Right cardiac atrium (tissue), 5 donors: Measurements from ENCODE around the gene ABI3. TPM values are rescaled to one million over a fixed set of nuclear protein-coding genes. Genes with fewer than 3 reads are reported as not detected.
A peak's percentile ranks its signal among the peaks of the same experiment; 100 is the strongest.

Source experiments
- ATAC-seq, 2 donors: fragments of 200-7000 bp; cut with Tn5 transposase; one replicate each; pipeline versions ENCODE4 v1.8.0 to v1.9.1; 2020; ENCODE audit warnings: moderate library complexity in 2 of 2, mild to moderate bottlenecking in 1 of 2
- DNase-seq, 3 donors: peaks; one replicate each; pipeline ENCODE4 v3.0.0-alpha.2; 2020
- H3K27ac ChIP-seq: one replicate; pipeline ENCODE4 v1.5.1; 2013; ENCODE audit warnings: mild to moderate bottlenecking, low read length, control low read depth, moderate library complexity
- H3K27me3 ChIP-seq: one replicate; pipeline ENCODE4 v1.6.1; 2013; ENCODE audit not compliant: control insufficient read depth, insufficient read depth
- H3K4me1 ChIP-seq: one replicate; pipeline ENCODE4 v1.6.1; 2013; ENCODE audit warnings: low read length; ENCODE audit not compliant: control insufficient read depth, insufficient read depth
- H3K4me3 ChIP-seq: one replicate; pipeline ENCODE4 v1.5.1; 2013; ENCODE audit warnings: low read length, control low read depth
- H3K9me3 ChIP-seq: one replicate; pipeline ENCODE4 v1.6.1; 2013; ENCODE audit warnings: low read length; ENCODE audit not compliant: control insufficient read depth
- WGBS: extraction: QIAGEN DNeasy Blood & Tissue Kit; methylation state at CpG from one replicate; pipeline ENCODE4 v1.1.7; 2013; 5-methylcytosine and 5-hydroxymethylcytosine counted together
- intact Hi-C, 4 donors: fragments of 100-400 bp; cut with DNase I; formaldehyde crosslinking; loops; one replicate each; pipeline versions ENCODE4 v1.11.0 to v1.14.0; 2022 to 2023
- polyA plus RNA-seq: library from polyadenylated mRNA; stranded (reverse); fragments of 200-250 nt; gene quantifications from one replicate; pipeline ENCODE4 v1.2.3, GENCODE V29; 2013
- total RNA-seq, 4 donors: library from RNA; stranded (reverse); fragmentation: NEBNext Ultra II Directional; extraction: Animal tissue kit (Norgen Biotek cat#: 25700); gene quantifications; one replicate each; pipeline ENCODE4 v1.2.1, GENCODE V29; 2021
- donor health status: healthy with polysubstance abuse.
- donor health status: DM: no; HTN: yes; CAD: no.
- donor health status: DM: no; HTN: no; CAD: no.
- donor health status: DM: no; HTN: yes; CAD: no; lungs with severe emphysema.
- donor health status: DM: yes; HTN: yes; CAD: no.

Gene ABI3
- total and polyA plus RNA-seq, 5 donors: 4.6 to 11.4 (median 7.4) TPM

- DNase-seq (no peak), ATAC-seq (no peak)
- 74% methylated on average over 3 of the region's 3 CpGs for WGBS
- no peak overlapping the region for H3K4me3 ChIP-seq
- intact Hi-C loops: loop anchor here in 2 of 4 donors (5.0 to 10.0 kb wide), 3 partner anchors 35 to 68 kb away; no protein-coding TSS in a partner anchor
- H3K4me1 ChIP-seq: no peaks in the 10 kb centered on the region
- no peaks in the 10 kb centered on the region for H3K27me3 ChIP-seq
- H3K9me3 ChIP-seq: no peaks in the 10 kb centered on the region
- no peak overlapping the region for H3K27ac ChIP-seq
Observed at GRCh38 chr17:49226771-49227435, 16.4 kb downstream of the ABI3 start.

- intact Hi-C loops: loop anchor here in 2 of 4 donors (5.0 to 10.0 kb wide), 3 partner anchors 35 to 67 kb away; no protein-coding TSS in a partner anchor
- Histone ChIP-seq H3K4me3 (no peak overlapping the region), H3K27ac (no peak overlapping the region), H3K9me3 (no peaks in the 10 kb centered on the region), H3K27me3 (no peaks in the 10 kb centered on the region), H3K4me1 (no peaks in the 10 kb centered on the region)
- WGBS: 20% methylated on average over 5 of the region's 5 CpGs
- ATAC-seq (peak; percentile 30 to 33), DNase-seq (peak; percentile 75 to 86 (median 86))
Observed at GRCh38 chr17:49227436-49228261, 17.1 kb downstream of the ABI3 start.

DNA sequence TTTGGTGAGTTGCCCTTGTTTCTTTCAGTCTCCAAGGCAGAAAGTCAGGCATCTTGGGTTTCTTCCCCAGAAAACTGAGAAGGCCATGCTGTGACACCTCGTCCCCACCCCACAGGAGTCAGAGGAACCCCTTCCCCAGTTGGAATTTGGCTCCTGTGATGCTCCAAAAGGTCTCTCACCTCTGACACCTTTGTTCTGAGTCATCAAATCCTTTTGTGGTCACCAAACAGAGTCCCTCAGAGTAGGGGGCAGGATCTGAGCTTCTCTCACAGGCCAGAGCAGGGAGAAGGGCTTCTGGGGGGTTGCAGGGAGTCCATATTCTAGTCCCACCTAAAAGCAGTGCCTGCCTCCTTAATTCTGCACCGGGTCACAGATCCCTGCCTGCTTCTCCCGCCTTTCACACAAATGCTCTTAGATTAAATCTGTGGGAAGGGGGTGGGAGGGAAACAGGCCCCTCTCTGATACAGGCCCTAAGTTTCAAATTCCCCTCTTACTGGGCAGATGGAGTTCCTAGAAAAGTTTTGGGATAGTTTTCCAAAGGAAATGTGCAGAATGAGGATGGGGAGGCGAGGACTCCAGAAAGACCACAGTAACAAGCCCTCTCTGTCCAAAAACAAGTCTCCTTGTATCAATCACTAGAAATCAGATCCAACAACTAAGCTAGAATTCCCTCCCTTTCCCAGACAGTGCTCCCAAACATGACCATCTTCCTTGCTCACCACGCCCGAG is 18.7 kb downstream of the ABI3 start:
- Histone ChIP-seq H3K27ac (no peak overlapping the region), H3K4me3 (peak overlapping the region; percentile 63), H3K4me1 (no peaks in the 10 kb centered on the region), H3K9me3 (no peaks in the 10 kb centered on the region), H3K27me3 (no peaks in the 10 kb centered on the region)
- no peak for ATAC-seq
- no peak for DNase-seq
- intact Hi-C loops: loop anchor here in 2 of 4 donors (5.0 to 10.0 kb wide), 3 partner anchors 37 to 66 kb away; no protein-coding TSS in a partner anchor
- 58% methylated on average over 6 of the region's 6 CpGs for WGBS

DNA sequence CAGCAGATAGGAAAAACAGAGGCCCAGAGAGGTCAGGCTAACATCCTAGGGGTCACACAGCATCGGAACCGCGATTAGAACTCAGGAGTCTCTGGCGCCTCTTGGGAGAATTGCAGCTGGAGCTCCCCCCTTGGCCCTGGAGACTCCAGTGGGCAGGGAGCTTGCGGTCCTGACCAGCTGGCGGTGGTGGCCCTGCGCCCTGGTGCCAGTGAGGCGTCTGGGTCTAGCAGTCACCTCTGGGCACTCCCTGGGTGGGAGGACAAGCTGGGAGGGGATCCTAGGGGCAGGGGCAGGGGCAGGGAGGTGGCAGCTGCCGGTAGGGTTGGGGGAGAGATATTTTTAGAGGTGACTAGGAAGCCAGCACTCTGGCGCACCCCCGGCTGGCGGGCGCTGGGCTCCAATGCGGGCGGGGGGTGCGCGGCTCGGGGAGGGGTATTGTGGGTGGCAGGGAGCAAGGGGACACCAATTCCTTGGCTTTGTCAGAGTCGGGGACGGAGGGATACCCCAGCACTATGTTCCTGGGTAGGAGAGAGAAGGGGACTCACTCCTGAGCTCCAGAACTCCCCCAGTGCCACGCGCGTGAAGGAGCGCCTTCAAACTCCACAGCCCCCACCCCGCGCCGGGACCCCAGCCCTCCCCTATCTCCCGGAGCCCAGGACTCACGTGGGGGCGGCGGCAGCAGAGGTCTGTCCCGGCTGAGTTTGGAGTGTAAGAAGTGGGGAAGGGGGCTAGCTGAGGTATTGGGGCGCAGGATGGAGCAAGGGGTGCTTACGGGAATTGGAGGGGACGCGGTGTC is 19.5 kb downstream of the ABI3 start:
- 7% methylated on average over 36 of the region's 36 CpGs for WGBS
- H3K4me3 ChIP-seq: peak overlapping the region; percentile 63
- no peaks in the 10 kb centered on the region for H3K27me3 ChIP-seq
- peak; percentile 9 to 12 for ATAC-seq
- H3K9me3 ChIP-seq: no peaks in the 10 kb centered on the region
- no peaks in the 10 kb centered on the region for H3K4me1 ChIP-seq
- H3K27ac ChIP-seq: no peak overlapping the region
- intact Hi-C loops: loop anchor here in 2 of 4 donors (5.0 to 10.0 kb wide), 3 partner anchors 38 to 65 kb away; no protein-coding TSS in a partner anchor
- peak in 2 of 3 donors; percentile 60 to 64 for DNase-seq

DNA sequence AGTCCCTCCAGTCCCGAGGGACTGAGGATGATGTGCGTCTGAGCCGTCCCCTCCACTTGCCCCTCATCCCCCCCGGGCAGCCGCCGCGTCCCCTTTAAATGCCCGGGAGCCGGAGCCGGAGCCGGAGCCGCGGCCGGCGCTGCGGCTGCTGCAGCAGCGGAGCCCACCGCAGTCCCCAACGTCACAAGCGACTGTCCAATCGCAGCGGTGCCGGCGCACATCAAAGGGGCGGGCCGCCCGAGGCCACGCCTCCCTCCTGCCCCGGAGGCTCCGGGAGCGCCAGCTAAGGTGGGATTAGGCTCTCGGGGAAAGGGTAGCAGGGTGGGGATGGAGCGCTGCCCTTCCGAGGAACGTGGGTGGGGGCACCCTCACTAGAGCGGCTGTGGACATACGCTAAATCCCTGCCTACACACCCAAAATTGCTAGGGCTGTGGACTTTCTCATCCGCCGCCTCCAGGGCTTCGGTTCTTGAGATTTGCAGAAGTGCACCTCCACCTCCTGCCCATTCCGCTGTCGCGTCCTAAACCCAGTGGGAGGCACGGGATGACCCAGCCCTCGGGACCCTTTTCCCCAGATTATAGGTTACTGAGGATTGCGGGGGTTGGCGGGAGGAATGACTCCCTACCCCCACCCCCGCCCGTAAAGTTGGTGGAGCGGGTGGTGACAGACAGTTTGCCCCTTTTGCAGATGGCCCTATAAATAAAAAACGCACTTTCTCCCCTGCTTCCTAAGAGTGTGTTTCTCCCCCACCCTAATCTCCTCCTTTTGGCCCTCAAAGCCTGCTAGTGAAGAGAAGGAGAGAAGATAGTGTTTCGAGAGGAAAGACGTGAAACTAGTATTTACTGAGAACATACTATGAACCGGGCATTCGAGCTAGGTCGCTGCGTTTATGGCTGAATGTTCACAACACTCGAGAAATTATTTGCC is 20.4 kb downstream of the ABI3 start, which contains the start of gene PHOSPHO1:
TSS of gene PHOSPHO1 (minus strand) at position 152 of the 927 bp plus-strand sequence. CDS start 4,096 bp downstream, outside the sequence.
- ATAC-seq: peak; percentile 94 to 96
- Histone ChIP-seq H3K27ac (no peak within 1 kb of the TSS), H3K4me1 (no peaks in the 10 kb centered on the region), H3K9me3 (no peaks in the 10 kb centered on the region), H3K4me3 (peak within 1 kb of the TSS; percentile 63), H3K27me3 (no peaks in the 10 kb centered on the region)
- peak; percentile 89 to 95 (median 94) for DNase-seq
- 4% methylated on average over 58 of the region's 58 CpGs for WGBS
- intact Hi-C loops: no loop called here

DNA sequence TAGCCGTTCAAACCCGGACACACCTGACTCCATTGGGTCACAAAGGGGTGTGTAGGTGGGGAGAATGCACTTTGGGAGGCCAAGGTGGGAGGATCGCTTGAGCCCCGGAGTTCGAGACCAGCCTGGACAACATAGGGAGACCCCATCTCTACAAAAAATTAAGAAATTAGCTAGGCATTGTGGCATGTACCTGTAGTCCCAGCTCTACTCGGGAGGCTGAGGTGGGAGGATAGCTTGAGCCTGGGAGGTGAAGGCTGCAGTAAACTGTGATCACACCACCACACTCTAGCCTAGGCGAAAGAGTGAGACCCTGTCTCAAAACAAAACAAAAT is 21.0 kb downstream of the ABI3 start:
- no peaks in the 10 kb centered on the region for H3K9me3 ChIP-seq
- H3K4me1 ChIP-seq: no peaks in the 10 kb centered on the region
- intact Hi-C loops: no loop called here
- H3K27me3 ChIP-seq: no peaks in the 10 kb centered on the region
- H3K4me3 ChIP-seq: no peak overlapping the region
- ATAC-seq (no peak), DNase-seq (no peak)
- no peak overlapping the region for H3K27ac ChIP-seq
- 62% methylated on average over 7 of the region's 7 CpGs for WGBS

DNA sequence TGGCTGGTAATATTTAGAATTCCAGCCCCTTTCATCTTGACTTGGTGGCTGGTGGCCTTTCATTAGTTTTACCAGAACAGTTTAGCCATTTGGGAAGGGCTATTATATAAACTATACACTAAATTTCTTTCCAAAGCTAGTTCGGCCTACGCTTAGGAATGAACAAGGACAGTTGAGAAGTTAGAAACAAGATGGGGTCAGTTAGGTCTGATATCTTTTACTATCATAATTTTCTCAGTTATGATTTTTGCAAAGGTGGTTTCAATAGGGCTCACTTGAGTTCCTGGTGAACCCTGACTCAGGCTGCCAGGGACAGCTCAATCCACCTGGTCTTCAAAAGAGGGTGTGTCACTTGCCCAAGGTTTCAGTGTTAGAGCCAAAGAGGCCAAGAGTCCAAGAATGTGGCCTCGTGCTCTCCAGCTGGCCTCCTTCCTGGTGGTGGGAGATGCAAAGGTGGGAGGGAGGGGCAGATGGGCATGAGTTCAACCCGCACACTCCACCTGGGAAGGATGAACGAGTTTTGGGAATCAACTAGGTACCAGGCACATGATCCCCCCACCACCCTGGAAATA is 24.1 kb downstream of the ABI3 start:
- ATAC-seq (no peak), DNase-seq (no peak)
- intact Hi-C loops: no loop called here
- no peak overlapping the region for H3K4me3 ChIP-seq
- WGBS: 84% methylated on average over 5 of the region's 5 CpGs
- H3K27me3 ChIP-seq: no peaks in the 10 kb centered on the region
- H3K4me1 ChIP-seq: no peaks in the 10 kb centered on the region
- H3K27ac ChIP-seq: no peak overlapping the region
- H3K9me3 ChIP-seq: no peaks in the 10 kb centered on the region

- WGBS: 72% methylated on average over 4 of the region's 4 CpGs
- no peaks in the 10 kb centered on the region for H3K27me3 ChIP-seq
- no peak overlapping the region for H3K27ac ChIP-seq
- DNase-seq (no peak), ATAC-seq (no peak)
- H3K4me1 ChIP-seq: no peaks in the 10 kb centered on the region
- H3K4me3 ChIP-seq: no peak overlapping the region
- H3K9me3 ChIP-seq: no peaks in the 10 kb centered on the region
- intact Hi-C loops: no loop called here
Observed at GRCh38 chr17:49235896-49236295, 25.4 kb downstream of the ABI3 start.

DNA sequence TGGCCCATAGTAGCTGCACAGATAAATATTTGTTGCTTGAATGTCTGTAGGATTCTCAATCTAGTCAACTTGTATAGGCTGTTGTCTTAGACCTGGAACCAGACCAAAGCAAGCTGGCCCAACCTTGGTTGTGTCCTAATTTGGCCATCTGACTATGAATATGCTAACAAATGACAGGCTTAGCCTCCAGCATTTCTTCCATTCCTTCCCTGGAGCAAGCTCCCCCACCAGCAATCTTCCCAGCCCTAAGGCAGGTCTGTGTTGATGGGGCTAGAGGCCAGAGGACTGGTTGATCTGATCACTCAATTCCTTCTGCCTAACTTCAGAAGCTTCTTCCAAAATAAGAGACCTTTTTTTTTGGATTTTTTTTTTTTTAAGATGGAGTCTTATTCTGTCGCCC is 29.5 kb downstream of the ABI3 start:
- WGBS: 97% methylated on average over 1 of the region's 1 CpG
- no peak for DNase-seq
- ATAC-seq: no peak

More for the DNA sequence above, 29.5 kb downstream of the ABI3 start:
- H3K27me3 ChIP-seq: no peaks in the 10 kb centered on the region
- H3K9me3 ChIP-seq: no peaks in the 10 kb centered on the region
- no peaks in the 10 kb centered on the region for H3K4me1 ChIP-seq
- H3K4me3 ChIP-seq: no peak overlapping the region
- H3K27ac ChIP-seq: no peak overlapping the region
- intact Hi-C loops: no loop called here
